HCT116 (cell line): ENCODE data around the gene KIF1A.

Experiments used
- CTCF ChIP-seq, 3 experiments: fragments of 200-600 bp in 1 of 3; sonication (generic) in 1 of 3; IDR thresholded peaks in 2 of 3; conservative IDR thresholded peaks in 1 of 3; 2 replicates each; pipeline ENCODE4 v1.5.1; 2012 to 2017; ENCODE audit warnings: low read depth in 2 of 3, low read length in 2 of 3, antibody characterized with exemption in 1 of 3, borderline replicate concordance in 1 of 3, control low read depth in 1 of 3, mild to moderate bottlenecking in 1 of 3, mixed read lengths in 1 of 3, mixed run types in 1 of 3, moderate library complexity in 1 of 3; ENCODE audit not compliant: insufficient read depth in 1 of 3
- EZH2phosphoT487 ChIP-seq: fragments of 200-600 bp; IDR thresholded peaks from 2 replicates; pipeline ENCODE4 v1.6.1; 2018; ENCODE audit warnings: antibody characterized with exemption, borderline replicate concordance
- FOSL1 ChIP-seq: IDR thresholded peaks from 2 replicates; pipeline ENCODE4 v1.6.1; 2012; ENCODE audit warnings: low read depth
- POLR2A ChIP-seq: IDR thresholded peaks from 2 replicates; pipeline ENCODE4 v1.7.0; 2011; ENCODE audit warnings: borderline replicate concordance; ENCODE audit not compliant: insufficient read depth, insufficient read length; ENCODE audit errors: extremely low read depth
- REST ChIP-seq: IDR thresholded peaks from 2 replicates; pipeline ENCODE4 v1.6.1; 2012; ENCODE audit warnings: low read depth
- SP1 ChIP-seq: IDR thresholded peaks from 2 replicates; pipeline ENCODE4 v1.6.1; 2012; ENCODE audit warnings: low read depth
- TCF7L2 ChIP-seq: IDR thresholded peaks from 2 replicates; pipeline ENCODE4 v1.7.0; 2011; ENCODE audit warnings: borderline replicate concordance, inconsistent platforms; ENCODE audit not compliant: insufficient read depth, insufficient read length; ENCODE audit errors: extremely low read depth
- TF ChIP-seq, protein P1 (sequence below): IDR thresholded peaks from 2 replicates; pipeline ENCODE4 v1.6.1; 2011; ENCODE audit warnings: mild to moderate bottlenecking, low read length, moderate library complexity; ENCODE audit not compliant: insufficient replicate concordance; ENCODE audit errors: extremely low read depth

- TF ChIP-seq SP1 (no peak), POLR2A (no peak), TCF7L2 (no peak), EZH2phosphoT487 (no peak), FOSL1 (no peak), REST (no peak), CTCF (IDR thresholded peaks at IDR 0.05 in 2 of 3, conservative IDR thresholded peaks at IDR 0.05 in 1 of 3; ENCODE audit: borderline replicate concordance in 1 of 3, insufficient read depth in 1 of 3, low read depth in 2 of 3, low read length in 2 of 3) (no peak)
- TF ChIP-seq, protein P1, sequence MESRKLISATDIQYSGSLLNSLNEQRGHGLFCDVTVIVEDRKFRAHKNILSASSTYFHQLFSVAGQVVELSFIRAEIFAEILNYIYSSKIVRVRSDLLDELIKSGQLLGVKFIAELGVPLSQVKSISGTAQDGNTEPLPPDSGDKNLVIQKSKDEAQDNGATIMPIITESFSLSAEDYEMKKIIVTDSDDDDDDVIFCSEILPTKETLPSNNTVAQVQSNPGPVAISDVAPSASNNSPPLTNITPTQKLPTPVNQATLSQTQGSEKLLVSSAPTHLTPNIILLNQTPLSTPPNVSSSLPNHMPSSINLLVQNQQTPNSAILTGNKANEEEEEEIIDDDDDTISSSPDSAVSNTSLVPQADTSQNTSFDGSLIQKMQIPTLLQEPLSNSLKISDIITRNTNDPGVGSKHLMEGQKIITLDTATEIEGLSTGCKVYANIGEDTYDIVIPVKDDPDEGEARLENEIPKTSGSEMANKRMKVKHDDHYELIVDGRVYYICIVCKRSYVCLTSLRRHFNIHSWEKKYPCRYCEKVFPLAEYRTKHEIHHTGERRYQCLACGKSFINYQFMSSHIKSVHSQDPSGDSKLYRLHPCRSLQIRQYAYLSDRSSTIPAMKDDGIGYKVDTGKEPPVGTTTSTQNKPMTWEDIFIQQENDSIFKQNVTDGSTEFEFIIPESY: no peak
Measured at GRCh38 chr2:240769096-240769495, 50.9 kb downstream of the KIF1A start.
